ENCODE results near the gene FBXO10.
A peak's percentile ranks its signal among the peaks of the same experiment; 100 is the strongest.

DNA sequence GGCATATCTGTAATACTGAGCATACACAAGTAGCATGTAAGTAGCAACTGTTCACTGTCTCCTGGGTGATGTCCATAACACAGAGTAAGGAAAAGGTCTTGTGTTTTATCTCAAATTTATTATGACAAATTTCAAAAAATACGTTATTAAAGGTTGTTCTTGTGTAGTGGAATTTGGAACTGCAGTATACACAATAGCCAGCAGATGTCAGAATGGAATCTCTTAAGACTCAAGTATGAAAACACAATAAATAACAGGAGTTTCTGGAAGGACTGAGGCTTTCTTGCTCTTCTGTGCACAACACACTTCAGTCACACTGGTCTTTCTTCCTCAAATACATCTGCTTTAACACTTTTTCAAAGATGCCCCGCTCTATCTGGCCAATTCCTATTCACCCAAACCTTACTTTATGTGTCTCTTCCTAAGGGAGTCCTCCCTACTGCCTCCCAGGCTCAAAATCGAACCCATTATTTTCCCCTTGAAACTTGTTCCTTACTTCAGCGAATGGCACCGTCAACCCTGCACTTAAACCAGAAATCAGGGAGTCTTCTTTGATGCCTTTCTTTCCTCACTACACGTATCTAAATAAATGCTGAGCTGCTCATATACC lies 6.5 kb upstream of the FBXO10 start:
- TF ChIP-seq CTCF (conservative IDR thresholded peaks at IDR 0.05 in 1 of 2, IDR thresholded peaks at IDR 0.05 in 1 of 2; ENCODE audit: low read depth in 1 of 2, low read length in 2 of 2) (peak; percentile 55 to 76), EZH2 (IDR thresholded peaks at IDR 0.05; ENCODE audit: low read length, missing control alignments) (no peak)

Measured in fibroblast of lung (primary cell).